ENCODE data around the gene STEAP1B.

- TF ChIP-seq TAF1 (IDR thresholded peaks at IDR 0.05; ENCODE audit: borderline replicate concordance, low read depth, low read length) (no peak), CTCF (IDR thresholded peaks at IDR 0.05) (no peak), FOXJ3 (CRISPR knock-in tag; IDR thresholded peaks at IDR 0.05) (no peak), MXI1 (IDR thresholded peaks at IDR 0.05; ENCODE audit: low read depth, low read length) (no peak), YY1 (IDR thresholded peaks at IDR 0.05; ENCODE audit: low read depth) (peak; percentile 84; the same call in 1 of the 2 replicates), RAD21 (IDR thresholded peaks at IDR 0.05; ENCODE audit: low read length) (no peak), TEAD4 (IDR thresholded peaks at IDR 0.05; ENCODE audit: borderline replicate concordance, insufficient read depth) (no peak)
These were observed 944 bp downstream of the STEAP1B start for GRCh38 chr7:22499044-22499443.
